ENCODE measurements around the gene METTL25. TPM values are rescaled to one million over a fixed set of nuclear protein-coding genes. Genes with fewer than 3 reads are reported as not detected.

The METTL25 gene
- total RNA-seq, 1 donor from 2014 or later: 8.0 TPM

GRCh38 chr12:82461393-82461792 is 103.1 kb downstream of the METTL25 start:
- Mint-ChIP-seq H3K36me3 (ENCODE audit: low read depth) (peaks cover 5% of the 10 kb centered on the region), H3K4me1 (no peaks in the 10 kb centered on the region), H3K27ac (ENCODE audit: unreplicated experiment) (peak overlapping the region; percentile 19), H3K27me3 (ENCODE audit: low read depth) (no peaks in the 10 kb centered on the region), H3K4me3 (no peak overlapping the region), H3K9me3 (peaks cover 5% of the 10 kb centered on the region)
- no peak for DNase-seq (ENCODE audit: low read depth, low spot score)
- TF ChIP-seq CTCF (conservative IDR thresholded peaks at IDR 0.05): no peak

- no peaks in the 10 kb centered on the region for H3K4me1 Mint-ChIP-seq
- H3K36me3 Mint-ChIP-seq (ENCODE audit: low read depth): peaks cover 5% of the 10 kb centered on the region
- H3K27ac Mint-ChIP-seq (ENCODE audit: unreplicated experiment): peak overlapping the region; percentile 19
- H3K27me3 Mint-ChIP-seq (ENCODE audit: low read depth): no peaks in the 10 kb centered on the region
- H3K4me3 Mint-ChIP-seq: no peak overlapping the region
- no peak for DNase-seq (ENCODE audit: low read depth, low spot score)
- no peak for TF ChIP-seq CTCF (conservative IDR thresholded peaks at IDR 0.05)
- H3K9me3 Mint-ChIP-seq: peaks cover 5% of the 10 kb centered on the region
Measured at GRCh38 chr12:82461836-82462235, 103.5 kb downstream of the METTL25 start.

- no peak for TF ChIP-seq CTCF (conservative IDR thresholded peaks at IDR 0.05)
- no peak overlapping the region for H3K27ac Mint-ChIP-seq (ENCODE audit: unreplicated experiment)
Measured at GRCh38 chr12:82468563-82468962, 110.2 kb downstream of the METTL25 start.

GRCh38 chr12:82470906-82471512 is 112.7 kb downstream of the METTL25 start:
- no peak for TF ChIP-seq CTCF (conservative IDR thresholded peaks at IDR 0.05)
- peaks cover 10% of the 10 kb centered on the region for H3K36me3 Mint-ChIP-seq (ENCODE audit: low read depth)
- peaks cover 4% of the 10 kb centered on the region for H3K9me3 Mint-ChIP-seq
- no peak overlapping the region for H3K4me3 Mint-ChIP-seq
- H3K27ac Mint-ChIP-seq (ENCODE audit: unreplicated experiment): no peak overlapping the region
- H3K27me3 Mint-ChIP-seq (ENCODE audit: low read depth): no peaks in the 10 kb centered on the region
- H3K4me1 Mint-ChIP-seq: no peaks in the 10 kb centered on the region
- no peak for DNase-seq (ENCODE audit: low read depth, low spot score)

More at GRCh38 chr12:82468563-82468962, 110.2 kb downstream of the METTL25 start:
- Mint-ChIP-seq H3K4me1 (no peaks in the 10 kb centered on the region), H3K27me3 (ENCODE audit: low read depth) (no peaks in the 10 kb centered on the region), H3K36me3 (ENCODE audit: low read depth) (peaks cover 15% of the 10 kb centered on the region), H3K4me3 (no peak overlapping the region), H3K9me3 (peaks cover 9% of the 10 kb centered on the region)
- no peak for DNase-seq (ENCODE audit: low read depth, low spot score)

GRCh38 chr12:82473111-82473754 is 114.9 kb downstream of the METTL25 start:
- no peak for TF ChIP-seq CTCF (conservative IDR thresholded peaks at IDR 0.05)
- H3K4me3 Mint-ChIP-seq: no peak overlapping the region
- H3K27me3 Mint-ChIP-seq (ENCODE audit: low read depth): no peaks in the 10 kb centered on the region
- H3K4me1 Mint-ChIP-seq: no peaks in the 10 kb centered on the region
- H3K27ac Mint-ChIP-seq (ENCODE audit: unreplicated experiment): no peak overlapping the region
- peaks cover 4% of the 10 kb centered on the region for H3K9me3 Mint-ChIP-seq
- no peak for DNase-seq (ENCODE audit: low read depth, low spot score)
- peaks cover 10% of the 10 kb centered on the region for H3K36me3 Mint-ChIP-seq (ENCODE audit: low read depth)
